GM18526 (cell line): Measurements from ENCODE around the gene PLXND1.

Experiments used
- POLR2A ChIP-seq: IDR thresholded peaks from 3 replicates; pipeline ENCODE4 v1.6.1; 2011; ENCODE audit not compliant: insufficient read length; ENCODE audit errors: extremely low read depth

PLXND1 gene, protein sequence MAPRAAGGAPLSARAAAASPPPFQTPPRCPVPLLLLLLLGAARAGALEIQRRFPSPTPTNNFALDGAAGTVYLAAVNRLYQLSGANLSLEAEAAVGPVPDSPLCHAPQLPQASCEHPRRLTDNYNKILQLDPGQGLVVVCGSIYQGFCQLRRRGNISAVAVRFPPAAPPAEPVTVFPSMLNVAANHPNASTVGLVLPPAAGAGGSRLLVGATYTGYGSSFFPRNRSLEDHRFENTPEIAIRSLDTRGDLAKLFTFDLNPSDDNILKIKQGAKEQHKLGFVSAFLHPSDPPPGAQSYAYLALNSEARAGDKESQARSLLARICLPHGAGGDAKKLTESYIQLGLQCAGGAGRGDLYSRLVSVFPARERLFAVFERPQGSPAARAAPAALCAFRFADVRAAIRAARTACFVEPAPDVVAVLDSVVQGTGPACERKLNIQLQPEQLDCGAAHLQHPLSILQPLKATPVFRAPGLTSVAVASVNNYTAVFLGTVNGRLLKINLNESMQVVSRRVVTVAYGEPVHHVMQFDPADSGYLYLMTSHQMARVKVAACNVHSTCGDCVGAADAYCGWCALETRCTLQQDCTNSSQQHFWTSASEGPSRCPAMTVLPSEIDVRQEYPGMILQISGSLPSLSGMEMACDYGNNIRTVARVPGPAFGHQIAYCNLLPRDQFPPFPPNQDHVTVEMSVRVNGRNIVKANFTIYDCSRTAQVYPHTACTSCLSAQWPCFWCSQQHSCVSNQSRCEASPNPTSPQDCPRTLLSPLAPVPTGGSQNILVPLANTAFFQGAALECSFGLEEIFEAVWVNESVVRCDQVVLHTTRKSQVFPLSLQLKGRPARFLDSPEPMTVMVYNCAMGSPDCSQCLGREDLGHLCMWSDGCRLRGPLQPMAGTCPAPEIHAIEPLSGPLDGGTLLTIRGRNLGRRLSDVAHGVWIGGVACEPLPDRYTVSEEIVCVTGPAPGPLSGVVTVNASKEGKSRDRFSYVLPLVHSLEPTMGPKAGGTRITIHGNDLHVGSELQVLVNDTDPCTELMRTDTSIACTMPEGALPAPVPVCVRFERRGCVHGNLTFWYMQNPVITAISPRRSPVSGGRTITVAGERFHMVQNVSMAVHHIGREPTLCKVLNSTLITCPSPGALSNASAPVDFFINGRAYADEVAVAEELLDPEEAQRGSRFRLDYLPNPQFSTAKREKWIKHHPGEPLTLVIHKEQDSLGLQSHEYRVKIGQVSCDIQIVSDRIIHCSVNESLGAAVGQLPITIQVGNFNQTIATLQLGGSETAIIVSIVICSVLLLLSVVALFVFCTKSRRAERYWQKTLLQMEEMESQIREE (N-terminal part only)

DNA sequence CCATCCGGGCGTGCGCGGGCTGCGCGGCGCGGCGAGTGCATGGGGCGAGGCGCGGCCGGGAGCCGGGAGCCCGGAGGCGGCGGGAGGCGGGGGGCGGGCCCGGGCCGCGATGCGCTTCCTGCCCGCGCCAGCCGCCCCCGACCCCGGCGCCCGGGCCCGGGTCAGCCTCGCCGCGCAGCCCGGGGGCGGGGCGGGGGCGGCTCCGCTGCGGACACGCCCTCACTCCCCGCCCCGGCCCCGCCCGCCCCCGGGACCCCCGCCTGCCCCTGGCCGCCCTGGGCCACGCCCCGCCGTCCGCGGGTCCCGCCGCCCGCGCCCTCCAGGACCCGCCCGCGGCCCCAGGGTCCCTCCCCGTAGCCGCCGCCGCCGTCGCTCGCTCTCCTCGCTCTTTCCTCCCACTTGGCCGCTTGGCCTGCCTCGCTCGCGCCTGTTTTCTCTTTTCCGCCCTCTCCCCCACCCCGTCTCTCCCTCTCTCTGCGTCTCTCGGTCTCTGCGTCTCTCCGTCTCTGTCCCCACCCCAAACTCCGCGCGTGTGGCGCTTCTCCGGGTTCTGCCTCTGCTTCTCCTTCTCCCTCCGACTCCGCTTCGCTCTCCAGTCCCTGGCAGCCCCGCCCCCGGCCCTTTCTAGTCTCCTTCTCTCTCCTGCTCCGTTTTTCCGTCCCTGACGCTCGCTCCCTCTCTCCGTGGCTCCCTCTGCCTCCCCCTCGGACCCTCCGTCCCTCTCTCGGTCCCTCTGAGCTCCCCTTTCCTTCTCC lies at the start of gene PLXND1:
TSS of gene PLXND1 (minus strand) at position 41 of the 755 bp plus-strand sequence. CDS start at position 4, 37 bp downstream.
- TF ChIP-seq POLR2A, result no peak

DNA sequence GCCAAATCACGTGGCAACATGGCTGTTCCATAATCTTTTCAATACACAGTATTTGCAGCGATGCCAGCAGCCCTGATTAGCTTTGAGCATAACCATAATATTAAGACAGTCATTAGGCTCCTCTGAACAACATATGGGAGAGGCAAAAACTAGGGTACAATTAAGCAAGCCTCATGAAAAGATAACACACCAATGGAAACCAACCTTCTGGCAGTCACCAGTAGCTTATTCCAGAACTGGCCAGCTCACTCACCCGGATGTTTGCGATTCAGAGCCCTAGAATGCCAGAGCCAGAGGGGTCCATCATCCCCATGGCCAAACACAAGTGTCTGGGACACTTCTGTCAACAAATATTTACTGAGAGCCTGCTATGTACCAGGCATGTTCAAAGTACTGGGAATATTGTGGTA lies 48.8 kb upstream of the PLXND1 start:
- no peak for TF ChIP-seq POLR2A

DNA sequence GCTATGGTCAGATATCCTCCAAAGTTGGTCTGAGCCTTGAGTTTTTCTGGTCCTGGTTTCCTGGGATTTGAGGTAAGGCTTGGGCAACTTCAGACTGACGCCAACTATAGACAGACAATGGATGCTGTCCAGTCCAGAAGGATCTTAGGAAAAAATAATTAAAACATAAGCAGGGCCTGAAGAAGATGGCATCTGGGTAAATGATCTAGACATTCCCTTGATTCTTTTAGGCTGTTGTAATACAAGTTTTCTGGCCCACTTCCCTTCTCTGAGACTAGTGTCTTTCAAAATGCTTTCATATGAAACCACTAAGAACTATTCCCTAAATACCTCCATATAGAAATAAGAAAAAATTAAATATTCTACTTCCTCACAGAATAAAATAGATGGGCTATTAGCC lies 47.7 kb upstream of the PLXND1 start:
- no peak for TF ChIP-seq POLR2A

DNA sequence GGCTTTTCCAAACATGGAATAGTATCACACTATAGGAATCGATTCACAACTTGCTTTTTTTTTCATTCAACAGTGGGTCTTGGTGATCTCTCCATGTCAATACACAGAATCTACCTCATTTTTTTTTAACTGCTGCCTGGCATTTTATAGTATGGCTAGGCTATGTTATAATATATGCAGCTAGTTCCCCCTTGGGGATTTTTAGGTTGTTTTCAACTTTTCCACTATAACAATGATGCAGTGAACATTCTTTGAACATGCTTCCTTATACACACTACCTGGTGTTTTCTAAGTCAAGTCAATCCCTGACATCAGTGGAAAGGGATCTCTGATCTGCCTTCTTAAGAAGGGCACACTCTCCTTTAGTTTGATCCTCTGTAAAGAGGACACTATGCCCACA lies 46.5 kb upstream of the PLXND1 start:
- TF ChIP-seq POLR2A, result no peak

DNA sequence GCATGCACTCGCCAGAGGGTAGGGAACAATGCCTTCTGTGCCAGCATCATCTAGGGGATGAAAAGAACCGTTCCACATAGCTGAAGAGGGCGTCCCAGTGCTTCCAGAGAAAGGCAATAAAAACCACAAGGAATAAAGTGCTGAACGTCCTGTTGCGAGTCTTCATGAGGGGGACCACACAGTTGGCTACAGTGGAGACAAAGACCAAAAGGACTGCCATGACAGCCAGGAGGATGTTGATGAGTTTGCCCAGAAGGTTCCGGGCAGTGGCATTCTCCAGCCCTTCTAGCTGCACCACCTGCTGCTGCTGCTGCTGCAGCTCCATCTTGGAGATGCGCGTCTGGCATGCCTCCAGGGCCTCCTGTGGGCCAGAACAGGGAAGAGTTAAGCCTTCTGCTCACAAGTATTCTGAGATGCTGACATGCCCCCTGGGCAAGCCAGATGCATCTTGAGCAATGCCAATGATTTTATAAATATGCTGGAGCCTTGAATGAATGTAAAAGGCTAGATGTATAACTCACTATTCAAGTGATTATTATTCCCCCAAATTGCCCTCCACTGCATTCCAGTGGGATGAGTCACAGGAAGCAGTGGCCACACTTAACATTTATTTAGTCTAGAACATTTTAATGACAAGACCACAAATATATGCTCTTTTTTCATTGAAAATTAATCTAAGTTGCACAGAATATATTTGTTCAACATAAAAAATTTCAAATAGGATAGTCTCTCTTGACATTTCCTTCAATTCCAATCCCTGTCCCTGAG lies 45.1 kb upstream of the PLXND1 start:
- no peak for TF ChIP-seq POLR2A

DNA sequence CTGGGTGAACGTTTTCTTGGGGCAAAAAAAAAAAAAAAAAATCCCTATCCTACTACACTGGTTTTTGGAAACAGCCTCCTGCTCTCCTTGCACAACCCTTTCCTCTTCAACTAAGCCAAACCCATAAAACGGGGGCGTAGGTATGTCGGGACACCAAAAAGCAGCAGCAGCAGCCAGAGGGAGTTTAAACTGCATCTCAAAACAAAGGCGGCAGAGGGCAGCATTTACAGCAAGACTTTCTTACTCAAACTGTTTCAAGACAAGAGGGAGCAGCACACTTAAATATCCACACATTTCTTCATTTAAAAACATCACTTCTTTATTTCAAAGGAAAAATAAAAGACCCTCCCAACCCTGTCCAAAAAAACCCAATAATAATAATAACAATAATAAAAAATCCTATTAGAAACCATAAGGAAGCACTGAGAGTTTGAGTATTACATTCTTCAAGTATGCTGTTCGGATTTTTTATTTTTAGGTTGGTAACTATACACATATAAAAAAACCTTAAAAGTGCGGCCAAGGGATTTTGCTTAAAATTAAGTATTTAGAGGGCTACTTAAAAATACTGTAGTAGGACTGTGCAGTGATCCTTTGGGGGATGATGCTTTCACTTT lies 43.9 kb upstream of the PLXND1 start:
- no peak for TF ChIP-seq POLR2A

DNA sequence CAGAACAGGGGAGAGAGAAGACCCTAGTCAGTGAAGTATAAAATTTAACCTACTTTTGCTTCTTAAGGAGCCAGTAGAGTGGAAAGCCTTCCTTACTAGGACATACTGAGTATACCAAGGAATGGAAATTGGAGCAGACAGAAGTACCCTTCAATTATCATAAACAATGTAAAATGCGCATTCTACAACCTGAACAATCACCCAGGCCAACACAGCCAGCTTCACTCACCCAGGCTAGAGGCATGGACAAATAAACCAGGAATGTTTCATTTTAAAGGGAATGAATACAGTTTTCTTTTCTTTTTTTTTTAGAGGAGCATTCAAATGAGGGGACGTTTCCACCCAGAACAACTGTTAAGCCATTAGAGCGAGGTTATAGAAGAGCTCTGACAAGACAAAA lies 41.9 kb upstream of the PLXND1 start:
- TF ChIP-seq POLR2A, result no peak

DNA sequence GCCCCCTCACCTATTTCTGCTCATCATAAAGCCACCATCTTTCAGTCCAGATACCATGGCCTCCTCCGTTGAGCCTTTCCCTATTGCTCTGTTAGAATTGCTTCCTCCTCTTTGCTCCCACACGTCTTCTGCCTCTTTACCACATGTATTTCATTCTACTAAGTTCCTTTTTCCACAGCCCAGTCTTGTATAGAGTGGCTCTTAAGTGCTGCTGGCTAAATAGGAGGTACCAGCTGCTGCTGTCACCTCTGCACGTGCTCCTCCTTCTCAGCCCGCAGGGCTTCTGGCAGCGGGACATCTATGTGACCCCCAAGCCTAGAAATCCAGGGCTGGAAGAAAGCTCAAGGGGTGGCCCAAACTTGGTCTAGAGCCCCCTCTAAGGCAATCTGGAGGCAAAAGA lies 38.8 kb upstream of the PLXND1 start:
- TF ChIP-seq POLR2A, result no peak

DNA sequence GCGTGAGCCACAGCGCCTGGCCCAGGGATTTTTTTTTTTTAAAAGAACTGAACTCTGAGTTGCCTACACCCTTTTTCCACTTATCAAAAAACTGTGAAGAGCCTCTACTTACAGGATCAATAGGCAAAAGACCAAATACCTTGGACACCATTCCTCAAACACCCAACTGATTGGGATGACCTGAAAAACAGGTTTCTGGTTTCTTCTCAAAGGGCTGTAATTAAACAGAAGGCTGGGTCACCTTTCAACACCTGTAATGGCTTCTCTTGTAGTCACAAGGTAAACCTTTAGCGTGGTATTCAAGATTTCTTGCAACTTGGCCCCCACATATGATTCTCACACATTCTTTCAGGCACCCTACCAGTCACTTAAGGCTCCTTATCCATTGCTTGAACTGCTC lies 38.4 kb upstream of the PLXND1 start:
- no peak for TF ChIP-seq POLR2A

DNA sequence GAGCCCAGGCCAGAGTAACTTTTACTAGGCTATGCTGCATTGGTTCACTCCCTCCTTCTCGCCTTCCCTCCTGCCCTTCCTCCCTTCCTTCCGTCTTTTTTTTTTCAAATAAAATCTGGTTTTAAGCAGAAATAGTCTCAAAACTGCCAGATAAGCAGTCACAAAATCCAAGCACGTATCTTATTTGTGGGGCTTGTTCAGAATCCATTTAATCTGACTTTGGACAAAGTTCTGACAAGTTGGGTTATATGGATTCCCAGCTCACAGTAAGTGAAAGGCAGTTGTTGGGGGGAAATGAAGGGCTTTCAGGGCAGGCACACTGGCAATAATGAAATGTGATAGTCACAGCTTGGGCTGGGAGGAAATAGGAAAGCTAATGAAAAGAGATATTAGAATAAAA lies 32.0 kb upstream of the PLXND1 start:
- no peak for TF ChIP-seq POLR2A

DNA sequence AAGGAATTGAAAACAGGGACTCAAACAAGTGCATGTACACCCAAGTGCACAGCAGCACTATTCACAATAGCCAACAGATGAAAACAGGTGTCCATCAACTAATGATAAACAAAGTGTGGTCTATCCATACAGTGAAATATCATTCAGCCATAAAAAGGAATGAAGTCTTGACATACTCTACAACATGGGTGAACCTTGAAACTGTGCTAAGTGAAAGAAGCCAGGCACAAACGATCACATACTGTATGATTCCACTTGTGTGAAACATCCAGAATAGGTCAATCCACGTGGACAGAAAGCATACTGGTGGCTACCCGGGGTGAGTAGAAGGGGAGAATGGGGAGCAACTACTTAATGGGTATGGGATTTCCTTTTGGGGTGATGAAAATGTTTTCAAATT lies 29.6 kb upstream of the PLXND1 start:
- TF ChIP-seq POLR2A, result no peak

DNA sequence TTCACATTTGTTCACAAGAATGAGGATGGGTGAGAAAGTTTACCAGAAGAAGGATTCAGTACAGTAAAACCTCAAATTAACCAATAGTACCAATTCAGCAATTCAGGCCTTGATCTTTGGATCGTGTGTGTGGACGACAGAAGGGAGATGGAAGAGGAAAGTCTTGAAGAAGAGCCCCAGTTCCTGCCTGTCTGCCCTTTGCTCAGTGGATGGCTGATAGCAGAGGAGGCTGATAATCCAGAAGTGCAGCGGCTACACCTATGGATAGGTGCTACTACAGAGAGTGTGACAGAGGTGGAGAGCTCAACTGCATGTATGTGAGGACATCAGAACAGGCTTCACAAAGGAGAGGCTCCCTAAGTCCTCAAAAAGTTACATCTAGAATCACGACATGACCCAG lies 29.2 kb upstream of the PLXND1 start:
- TF ChIP-seq POLR2A, result no peak

DNA sequence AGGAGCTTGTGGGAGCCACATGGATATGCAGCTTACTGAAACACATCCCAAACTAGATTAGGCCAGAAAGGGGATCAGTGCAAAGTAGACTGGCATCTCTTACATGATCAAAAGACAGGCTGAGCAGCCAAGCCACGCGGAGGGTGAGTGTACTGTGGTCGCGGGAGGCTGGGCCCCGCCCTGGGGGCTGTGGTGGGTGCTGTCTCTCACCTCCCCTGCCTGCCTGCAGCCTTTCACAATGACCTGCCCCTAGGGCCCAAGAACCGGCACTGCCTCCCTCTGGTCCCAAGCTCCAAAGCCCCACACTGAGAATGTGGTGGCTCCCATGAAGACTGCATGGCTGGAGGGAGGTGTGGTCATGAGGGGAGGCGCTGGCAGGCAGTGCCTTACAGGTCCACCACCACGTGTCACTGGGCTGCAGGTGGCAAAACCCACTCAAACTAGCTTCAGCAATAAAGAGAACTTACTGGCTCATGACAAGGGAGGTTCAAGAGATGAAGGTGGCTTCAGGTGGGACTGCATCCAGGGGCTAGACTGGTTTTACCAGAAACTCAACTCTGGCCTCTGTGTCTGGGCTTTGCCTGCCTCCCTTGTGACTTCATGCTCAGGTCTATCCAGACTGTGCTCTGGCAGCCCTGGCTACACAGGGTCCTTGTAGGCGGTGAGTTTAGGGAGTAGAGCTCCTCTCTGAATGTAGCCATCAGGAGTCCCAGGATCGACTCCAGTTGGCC lies 27.4 kb upstream of the PLXND1 start:
- no peak for TF ChIP-seq POLR2A
